ELR (cell line): Measurements from ENCODE around the gene CPT1B.
"Not testable (repeated sequence)": the region's sequence is repeated elsewhere in the genome, so short reads cannot be mapped to it uniquely, and the experiment has no call there.

Source experiments
- DNase-seq: peaks from one replicate; pipeline ENCODE4 v3.0.0-alpha.2; 2015; ENCODE audit warnings: low read depth

The CPT1B gene

DNA sequence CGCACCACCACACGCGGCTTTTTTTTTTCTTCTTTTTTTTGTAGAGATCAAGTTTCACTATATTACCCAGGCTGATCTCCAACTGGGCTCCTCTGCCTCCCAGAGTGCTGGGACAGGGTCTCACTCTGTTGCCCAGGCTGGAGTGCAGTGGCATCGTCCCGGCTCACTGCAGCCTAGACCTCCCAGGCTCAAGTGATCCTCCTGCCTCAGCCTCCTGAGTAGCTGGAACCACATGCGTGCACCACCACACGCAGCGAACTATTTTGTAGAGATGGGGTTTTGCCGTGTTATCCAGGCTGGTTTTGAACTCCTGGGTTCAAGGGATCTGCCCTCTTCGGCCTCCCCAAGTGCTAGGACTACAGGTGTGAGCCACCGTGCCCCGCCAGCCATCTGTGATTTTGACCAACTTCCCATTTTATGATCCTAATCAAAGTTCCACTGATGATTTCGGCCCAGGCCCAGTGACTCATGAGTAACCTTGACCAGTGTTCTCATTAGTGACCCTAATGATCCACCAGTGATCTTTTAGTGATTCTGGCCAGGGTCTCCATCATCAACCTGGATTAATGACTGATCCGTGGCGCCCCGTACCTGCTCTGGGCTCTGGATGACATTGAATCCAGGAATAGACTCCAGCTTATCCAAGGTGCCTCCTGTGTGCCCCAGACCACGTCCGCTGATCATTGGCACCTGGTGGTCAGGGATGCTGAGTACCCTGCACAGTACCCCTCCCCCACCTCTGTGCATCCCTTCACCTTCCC is 50.1 kb downstream of the CPT1B start:
- no peak for DNase-seq

DNA sequence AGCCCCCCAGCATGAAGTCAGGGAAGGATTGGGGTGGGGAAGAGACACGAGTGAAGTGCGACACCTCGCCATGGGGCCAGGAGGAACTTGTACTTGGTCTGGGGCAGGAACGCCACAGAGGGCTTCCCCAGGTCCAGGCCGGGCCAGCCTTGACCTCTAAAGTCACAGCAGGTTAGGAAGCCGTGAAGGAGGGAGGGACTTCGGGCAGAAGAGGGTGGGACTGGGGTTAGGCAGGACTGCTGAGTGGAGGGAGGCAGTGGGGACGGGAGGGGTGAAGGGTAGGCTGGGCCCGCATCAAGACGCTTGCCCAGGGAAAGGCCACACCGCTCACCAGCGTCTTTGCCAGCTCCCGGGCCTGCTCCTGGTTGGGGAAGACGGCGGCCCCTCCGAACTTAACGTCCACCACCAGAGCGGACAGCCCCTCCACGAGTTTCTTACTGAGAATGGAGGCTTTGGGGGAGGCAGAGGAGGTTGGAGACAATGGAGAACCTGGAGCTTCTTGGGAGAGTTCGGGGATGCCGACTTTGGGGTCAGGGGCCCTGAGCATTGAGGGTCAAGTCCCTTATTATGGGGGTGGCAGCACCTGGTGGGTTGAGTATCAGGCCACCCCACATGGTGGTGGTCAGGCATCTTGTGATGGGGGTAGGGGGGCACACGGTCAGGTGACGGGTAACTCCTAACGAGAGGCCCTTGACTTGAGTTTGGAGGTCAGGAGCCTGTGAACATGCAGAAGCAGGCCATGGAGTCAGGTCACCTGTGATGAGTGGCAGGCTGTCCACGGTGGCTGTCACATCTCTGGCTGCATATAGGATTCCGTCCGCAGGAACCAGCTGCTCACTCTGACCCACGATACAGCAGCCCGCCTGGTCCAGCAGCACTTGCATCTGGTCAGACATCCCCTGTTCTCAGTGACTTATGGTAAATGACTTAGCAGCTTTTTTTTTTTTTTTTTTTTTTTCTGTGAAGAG is 51.1 kb downstream of the CPT1B start:
- DNase-seq: no peak

DNA sequence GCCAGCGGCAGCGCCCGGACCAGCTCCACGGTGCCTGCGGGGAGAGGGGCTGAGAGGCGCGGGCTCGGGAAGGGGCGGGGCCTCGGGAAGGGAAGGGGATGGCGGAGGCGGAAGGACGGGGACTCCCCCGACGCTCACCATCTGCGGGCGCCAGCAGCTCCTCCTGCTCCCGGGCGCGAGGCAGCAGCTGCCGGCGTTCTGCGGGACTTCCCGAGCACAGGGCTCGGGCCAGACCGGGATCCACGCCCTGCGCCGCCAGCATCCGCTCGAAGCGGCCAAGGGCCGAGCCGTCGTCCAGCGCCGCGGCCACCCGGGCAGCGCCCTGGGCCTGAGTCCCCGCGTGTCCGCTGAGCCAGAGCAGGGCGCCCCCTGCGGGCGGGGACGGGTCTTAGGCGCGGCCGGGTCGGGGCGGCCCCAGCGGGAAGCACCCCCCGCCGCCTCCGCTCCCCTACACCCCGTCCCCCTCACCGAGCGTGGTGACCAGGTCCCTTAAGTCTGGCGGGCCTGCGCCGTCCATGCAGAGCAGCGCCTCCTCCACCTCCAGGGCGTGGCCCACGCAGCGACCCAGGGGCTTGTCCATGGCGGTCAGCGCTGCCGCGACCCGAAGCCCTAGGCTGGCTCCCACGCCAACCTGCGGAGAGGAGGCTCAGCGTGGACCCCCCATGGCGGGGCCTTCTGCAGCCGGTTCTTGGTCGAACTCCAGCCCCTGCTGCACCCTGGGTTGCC is 52.0 kb downstream of the CPT1B start:
- peak; percentile 77 for DNase-seq

DNA sequence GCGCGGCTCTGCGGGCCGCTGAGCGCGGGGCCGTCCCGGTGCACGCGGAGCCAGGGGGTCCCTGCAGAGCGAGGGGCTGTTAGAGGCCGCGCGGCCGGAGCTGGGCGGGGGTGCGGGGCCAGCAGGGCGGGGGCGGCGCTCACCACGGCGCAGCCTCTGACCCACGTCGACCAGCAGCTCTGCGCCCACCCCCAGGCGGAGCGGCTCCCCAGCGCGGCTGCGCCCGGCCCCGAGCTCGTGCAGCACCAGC is 52.4 kb downstream of the CPT1B start:
- DNase-seq: no peak

DNA sequence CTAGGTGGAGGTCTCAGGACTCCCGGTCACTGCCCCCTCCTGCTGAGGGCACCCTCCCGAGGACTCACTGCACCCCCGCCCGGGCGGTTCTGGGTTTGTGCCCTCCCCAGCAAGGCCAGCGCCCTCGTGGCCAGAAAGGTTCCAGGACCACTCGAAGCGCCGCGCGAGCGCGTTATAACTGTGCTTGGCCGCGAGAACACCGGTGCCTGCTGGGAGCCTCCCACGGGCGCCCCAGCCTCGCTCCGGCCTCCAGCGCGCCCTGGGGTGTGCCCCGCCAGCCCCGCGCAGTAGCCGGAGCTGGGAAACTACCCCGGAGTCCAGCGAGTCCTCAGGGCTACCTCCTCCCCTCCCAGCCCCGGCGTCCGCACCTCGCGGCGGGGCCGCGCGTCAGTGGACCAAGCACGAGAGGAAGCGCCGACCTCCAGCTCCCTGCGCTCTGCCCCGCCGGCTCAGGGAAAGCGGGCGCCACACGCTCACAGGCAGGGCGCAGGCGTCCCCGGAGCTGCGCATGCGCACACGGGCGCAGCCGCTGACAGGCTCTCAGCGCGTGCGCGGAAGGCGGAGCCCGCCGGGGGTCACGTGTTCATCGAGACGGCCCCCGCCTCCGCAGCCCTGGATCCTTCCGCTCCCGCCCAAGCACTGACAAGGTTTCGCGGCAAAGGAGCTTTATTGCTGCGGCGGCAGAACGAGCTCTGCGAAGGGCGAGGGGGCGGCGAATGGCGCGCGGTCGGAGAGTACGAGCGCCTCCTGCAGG is 52.9 kb downstream of the CPT1B start, which contains the start of gene SCO2:
SCO2 (minus strand) TSS at position 495 of the 754 bp plus-strand sequence. CDS start 1,187 bp downstream, outside the sequence.
- DNase-seq: peak; percentile 97

DNA sequence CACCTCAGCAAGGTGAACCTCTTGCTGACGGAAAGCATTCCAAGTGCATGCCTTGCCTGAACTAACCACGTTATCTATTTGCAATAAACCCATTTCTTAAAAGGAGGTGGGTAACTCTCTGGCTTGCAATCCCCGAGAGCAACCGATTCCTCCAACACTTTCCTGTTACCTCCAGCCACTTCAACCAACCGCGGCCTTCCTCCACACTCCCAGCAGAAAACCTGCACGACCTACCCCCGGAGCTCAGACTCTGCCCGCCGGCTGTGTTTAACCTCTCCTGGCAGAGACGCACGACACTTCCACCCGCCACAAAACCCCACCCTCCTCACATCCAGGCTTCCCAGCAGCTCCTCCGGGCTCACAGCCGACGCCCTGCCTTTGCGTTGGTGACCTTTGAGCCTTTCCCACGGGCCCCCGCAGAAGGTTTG is 53.5 kb downstream of the CPT1B start:
- DNase-seq: no peak

DNA sequence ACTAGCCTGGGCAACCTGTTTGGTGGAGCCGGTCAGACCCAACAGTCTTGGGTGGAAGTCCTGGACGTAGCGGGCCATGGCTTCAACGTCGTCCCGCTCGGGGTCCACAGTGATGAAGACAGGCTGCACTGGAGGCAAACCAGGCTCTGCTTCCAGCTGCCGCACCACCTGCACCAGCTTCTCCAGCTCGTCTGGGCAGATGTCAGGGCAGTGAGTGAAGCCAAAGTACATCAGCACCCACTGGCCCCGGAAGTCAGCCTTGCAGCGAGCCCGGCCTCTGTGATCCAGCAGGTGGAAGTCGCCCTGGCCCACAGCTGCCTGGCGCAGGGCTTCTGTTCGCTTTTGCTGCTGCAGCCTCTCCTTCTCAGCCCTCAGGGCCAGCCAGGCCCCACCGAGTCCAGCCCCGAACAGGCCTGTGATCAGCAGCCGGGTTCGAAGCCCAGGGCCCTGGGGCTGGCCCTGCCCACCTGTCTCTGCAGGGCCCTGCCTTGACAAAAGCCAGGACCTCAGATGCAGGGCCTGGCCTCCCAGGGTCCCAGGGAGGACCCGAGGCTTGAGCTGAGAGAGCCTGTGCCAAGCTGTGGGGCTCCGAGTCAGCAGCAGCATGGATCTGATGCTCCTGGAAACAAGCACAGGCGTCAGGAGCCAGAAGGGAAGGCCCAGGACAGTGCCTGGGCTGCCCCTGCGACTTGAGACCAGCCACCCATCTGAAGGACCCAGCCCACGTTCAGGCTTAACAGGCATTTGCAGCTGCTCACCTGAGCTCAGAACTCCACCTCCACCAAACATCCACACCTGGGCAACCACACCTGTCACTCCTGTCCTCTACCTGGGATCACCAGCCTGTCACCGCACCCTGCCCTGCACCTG is 54.2 kb downstream of the CPT1B start:
- DNase-seq: no peak

DNA sequence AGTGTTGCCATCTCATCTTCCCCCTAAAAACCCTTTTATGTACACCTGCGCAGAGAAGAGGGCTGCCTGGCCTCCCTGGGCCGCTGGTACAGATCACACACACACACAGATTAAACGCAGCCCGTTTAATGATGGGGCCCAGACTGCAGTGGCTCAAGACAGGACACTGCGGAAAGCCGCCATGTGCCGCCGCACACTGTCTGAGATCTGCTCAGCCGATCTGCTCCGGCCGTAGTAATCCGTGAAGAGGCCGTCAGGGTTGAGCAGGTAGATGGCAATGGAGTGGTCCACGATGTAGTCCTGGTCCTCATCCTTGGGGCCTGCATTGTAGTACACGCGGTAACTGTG is 54.8 kb downstream of the CPT1B start:
- no peak for DNase-seq

DNA sequence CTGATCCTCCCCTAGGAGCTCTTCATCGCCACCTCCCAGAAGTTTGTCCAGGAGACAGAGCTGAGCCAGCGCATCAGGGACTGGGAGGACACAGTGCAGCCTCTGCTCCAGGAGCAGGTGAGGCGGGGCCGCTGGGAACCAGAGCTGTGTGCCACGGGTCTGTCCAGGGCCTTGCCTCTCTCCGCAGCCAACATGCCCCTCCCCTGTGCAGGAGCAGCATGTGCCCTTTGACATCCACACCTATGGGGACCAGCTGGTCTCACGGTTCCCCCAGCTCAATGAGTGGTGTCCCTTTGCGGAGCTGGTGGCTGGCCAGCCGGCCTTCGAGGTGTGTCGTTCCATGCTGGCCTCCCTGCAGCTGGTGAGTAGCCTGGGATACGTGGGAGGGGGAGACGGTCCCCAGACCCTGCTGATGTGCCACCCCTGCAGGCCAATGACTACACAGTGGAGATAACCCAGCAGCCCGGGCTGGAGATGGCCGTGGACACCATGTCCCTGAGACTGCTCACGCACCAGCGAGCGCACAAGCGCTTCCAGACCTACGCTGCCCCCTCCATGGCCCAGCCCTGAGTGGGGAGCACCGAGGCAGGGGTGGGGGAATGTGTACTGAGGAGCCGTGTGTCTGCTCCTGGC is 55.3 kb downstream of the CPT1B start:
- DNase-seq: no peak

DNA sequence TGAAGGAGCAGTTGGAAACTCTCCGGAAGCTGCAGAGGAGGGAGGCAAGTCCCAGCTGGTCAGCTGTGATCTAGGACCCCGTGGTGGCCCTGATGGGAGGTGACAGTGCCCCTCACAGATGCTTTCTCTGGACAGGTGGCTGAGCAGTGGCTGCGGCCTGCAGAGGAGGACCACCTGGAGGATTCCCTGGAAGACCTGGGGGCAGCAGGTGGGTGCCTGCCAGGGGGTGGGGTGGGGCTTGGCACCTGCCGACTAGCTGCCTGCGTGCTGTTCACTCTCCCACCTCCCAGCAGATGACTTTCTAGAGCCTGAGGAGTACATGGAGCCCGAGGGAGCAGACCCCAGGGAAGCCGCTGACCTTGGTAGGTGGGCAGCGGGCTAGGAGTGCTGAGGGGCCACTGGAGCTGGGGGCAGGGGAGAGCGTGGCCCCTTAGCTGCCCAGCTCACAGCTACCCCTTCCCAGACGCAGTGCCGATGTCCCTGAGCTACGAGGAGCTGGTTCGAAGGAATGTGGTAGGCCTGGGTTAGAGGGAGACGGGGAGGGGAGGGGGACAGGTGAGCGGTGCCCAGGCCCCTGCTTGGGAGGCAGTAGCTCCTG is 55.9 kb downstream of the CPT1B start:
- DNase-seq: no peak

DNA sequence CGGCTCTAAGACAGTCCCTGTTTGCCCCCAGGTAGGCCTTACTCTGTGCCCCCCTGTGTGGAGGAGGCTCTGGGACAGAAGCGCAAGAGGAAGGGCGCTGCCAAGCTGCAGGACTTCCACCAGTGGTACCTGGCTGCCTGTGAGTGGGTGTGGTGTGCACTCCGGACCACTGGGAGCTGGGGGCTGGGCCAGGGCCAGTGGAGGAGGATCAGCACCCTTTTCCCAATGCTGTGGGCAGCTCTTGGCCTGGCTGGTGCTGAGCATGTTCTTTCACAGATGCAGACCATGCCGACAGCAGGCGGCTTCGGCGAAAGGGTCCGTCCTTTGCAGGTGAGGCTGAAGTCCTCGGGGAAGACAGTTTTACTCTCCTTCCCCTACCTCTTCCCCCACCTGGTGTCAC is 56.5 kb downstream of the CPT1B start:
- no peak for DNase-seq

DNA sequence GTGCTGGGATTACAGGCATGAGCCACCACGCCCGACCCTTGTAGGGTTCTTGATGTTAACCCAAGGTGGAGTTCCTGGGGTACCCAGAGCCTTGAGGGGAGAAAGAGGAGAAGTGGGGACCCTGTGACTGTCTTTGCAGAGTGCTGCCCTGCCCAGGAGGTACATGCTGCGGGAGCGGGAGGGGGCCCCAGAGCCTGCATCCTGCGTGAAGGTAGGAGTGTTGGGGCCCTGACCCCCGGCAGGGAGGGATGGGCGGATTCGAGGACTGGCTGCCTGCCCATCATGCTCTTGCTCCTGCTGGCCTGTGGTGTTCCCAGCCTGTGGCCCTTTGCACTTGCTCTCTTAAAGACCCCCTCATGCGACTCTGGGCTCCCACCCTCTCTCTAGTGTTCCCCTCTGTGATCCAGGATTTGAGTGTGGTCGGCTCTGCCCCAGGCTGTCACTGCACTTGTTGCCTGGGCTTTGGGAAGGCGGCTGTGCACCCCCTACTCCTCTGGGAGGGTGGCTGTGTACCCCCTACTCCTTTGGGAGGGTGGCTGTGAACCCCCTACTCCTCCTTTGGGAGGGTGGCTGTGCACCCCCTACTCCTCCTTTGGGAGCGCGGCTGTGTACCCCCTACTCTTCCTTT is 57.3 kb downstream of the CPT1B start:
- no peak for DNase-seq

DNA sequence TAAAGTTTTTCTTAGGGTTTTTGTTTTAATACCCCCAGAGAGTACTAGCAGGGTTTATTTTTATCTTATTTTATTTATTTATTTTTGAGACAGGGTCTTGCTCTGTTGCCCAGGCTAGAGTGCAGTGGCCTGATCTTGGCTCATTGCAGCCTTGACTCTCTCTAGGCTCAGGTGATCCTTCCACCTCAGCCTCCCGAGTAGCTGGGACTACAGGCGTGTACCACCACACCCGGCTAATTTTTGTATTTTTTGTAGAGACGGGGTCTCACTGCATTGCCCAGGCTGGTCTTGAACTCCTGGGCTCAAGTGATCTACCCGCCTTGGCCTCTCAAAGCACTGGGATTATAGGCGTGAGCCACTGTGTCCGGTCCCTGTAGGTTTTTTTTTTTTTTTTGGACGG is 58.0 kb downstream of the CPT1B start:
- not testable (repeated sequence) for DNase-seq

DNA sequence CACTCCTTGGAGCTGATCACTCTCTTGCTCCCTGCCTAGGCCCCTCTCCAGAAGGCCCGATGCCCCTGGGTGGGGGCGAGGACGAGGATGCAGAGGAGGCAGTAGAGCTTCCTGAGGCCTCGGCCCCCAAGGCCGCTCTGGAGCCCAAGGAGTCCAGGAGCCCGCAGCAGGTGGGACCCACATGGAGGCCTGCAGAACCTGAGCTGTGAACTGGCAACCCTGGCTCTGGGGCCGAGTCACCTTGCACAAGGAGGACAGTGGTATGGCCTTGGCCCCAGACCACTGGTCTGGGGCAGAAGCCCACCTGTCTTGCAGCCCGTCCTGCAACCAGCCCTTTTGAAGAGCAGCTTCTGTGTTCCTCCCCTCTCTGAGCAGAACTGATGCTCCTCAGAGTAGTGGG is 59.1 kb downstream of the CPT1B start:
- no peak for DNase-seq
